Measurements from ENCODE around the gene NRXN3. TPM values are rescaled to one million over a fixed set of nuclear protein-coding genes. Genes with fewer than 3 reads are reported as not detected.
A peak's percentile ranks its signal among the peaks of the same experiment; 100 is the strongest.

The NRXN3 gene
- total RNA-seq, 1 experiment from 2014 or later = 0.23 TPM

- no peak for DNase-seq (ENCODE audit: low read depth)
Observed at GRCh38 chr14:79332504-79333197, 1162.5 kb downstream of the NRXN3 start.

GRCh38 chr14:79333198-79333546 is 1163.0 kb downstream of the NRXN3 start:
- DNase-seq (ENCODE audit: low read depth) = no peak

DNA sequence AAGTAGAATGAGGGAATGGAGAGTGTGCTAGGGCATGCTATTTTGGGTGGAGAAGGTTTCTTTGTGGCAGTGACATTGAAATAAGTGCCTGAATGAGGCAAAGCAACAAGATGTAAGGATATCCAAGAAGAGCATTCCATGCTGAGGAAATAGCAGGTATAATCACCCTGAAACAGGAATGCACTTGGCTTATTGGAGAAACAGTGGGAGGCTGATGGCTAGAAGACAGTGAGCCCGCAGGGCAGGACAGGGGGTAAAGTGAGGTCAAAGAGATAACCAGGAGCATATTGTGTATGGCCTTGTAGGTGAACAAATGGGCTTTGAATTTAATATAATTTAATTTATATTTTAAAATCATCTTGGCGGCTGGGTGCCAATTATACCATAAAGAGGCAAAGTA is 1164.1 kb downstream of the NRXN3 start:
- DNase-seq (ENCODE audit: low read depth) = no peak

GRCh38 chr14:79337761-79338160 is 1167.6 kb downstream of the NRXN3 start:
- DNase-seq (ENCODE audit: low read depth) = no peak

DNA sequence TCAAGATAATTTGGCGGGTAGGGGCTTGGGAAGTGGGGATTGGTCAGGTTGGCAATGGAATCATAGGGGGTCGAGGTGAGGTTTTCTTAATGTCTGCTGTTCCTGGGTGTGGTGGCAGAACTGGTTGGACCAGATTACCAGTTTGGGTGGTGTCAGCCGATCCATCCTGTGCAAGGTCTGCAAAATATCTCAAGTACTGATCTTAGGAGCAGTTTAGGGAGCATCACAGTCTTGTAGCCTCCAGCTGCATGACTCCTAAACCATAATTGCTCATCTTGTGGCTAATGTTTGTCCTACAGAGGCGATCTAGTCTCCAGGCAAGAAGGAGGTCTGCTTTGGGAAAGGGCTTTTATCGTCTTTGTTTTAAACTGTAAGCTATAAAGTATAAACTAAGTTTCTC is 1172.8 kb downstream of the NRXN3 start:
- DNase-seq (ENCODE audit: low read depth) = no peak

DNA sequence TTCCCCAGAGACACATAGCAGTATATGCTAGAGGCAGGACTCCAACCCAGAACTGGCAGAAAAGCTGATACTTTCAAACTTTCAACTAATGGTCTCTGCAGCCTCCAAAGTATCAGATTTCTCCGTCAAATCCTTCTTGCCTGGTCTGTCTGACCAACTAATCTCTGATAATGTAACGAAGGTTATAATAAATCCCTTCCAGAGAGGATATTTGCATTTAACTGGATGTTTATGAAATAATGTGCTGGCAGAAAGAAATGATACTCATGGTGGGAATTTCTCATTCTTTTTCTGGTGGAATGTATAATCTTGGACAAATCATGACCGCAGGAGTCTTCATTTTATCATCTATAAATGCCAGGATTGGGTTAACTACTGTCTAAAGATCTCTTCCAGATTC is 1180.8 kb downstream of the NRXN3 start:
- no peak for DNase-seq (ENCODE audit: low read depth)

- DNase-seq (ENCODE audit: low read depth) = no peak
Observed at GRCh38 chr14:79352076-79352630, 1182.0 kb downstream of the NRXN3 start.

DNA sequence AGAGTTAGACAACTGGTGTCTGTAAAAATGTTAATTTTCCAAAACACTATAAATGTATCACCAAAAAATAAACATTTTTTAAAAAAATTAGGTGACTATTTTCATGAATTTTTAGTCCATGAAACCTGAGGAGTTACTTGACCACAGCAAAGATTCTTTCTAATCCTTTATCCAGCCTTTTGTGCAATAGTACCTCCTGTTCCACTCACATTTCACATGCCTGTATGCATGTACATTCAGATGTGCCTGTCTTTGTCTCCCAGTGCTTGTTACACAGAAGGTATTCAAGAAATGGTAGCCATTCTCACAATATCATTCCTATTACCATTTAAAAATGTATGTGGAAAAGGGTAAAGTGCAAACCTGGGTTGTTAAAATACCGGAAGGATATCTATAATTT is 1184.2 kb downstream of the NRXN3 start:
- DNase-seq (ENCODE audit: low read depth) = no peak

DNA sequence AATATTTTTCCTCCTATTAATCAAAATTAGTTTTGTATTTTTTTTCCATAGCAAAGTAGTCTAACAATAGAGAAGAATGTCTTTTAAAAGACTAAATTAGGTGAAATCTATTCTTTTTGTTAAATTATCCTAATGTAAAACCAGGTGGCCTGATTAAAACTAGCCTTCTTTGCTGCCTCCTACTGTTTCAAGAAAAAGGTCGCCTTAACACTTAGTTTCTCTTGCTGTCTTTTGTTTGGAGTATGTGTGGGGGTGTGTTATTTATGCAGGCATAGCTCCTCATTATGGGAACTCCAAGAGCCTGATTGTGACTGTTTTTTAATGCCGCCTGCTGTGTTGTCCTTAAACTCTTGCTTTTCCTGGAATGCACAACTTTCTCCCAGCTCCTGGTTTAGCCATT is 1185.9 kb downstream of the NRXN3 start:
- DNase-seq (ENCODE audit: low read depth) = no peak

GRCh38 chr14:79357307-79357706 is 1187.1 kb downstream of the NRXN3 start:
- no peak for DNase-seq (ENCODE audit: low read depth)

DNA sequence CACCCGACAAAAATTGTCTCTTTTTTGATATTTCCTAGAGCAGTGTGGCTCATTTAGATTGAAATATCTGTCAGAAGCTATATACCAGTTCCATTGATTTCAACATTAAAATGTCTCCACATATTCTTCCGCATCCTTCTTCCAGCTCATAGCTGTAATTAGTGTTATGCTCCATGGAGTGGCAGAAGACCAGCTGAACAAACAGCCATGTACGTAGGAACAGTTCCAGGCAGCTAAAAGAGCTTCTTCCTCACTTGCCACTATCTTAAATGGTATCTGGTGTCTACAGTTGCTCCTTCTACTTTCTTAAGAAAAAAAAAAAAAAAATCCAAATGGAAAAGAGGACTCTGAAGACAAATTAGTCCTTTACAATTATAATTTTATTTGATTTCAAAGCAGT is 1193.1 kb downstream of the NRXN3 start:
- DNase-seq (ENCODE audit: low read depth) = no peak

- DNase-seq (ENCODE audit: low read depth) = peak; percentile 68
Observed at GRCh38 chr14:79369359-79370332, 1199.5 kb downstream of the NRXN3 start.

DNA sequence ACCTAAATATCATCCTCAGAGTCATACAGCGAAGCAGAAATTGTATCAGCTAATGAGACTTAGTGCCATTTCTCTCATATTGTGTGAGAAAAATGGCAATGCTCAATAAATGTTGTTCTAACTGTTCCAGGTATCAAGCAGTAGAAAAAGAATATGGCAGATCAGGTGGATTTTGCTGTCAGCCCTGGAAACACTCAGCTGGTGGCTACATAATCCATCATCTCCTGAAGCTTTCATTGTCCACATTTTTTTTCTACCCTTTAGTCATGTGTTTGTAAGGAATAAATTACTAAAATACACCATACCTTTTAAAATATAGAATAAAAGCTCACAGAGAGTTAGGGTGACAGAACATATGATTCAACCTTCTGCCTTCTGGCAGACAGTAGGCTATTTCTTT is 1200.8 kb downstream of the NRXN3 start:
- no peak for DNase-seq (ENCODE audit: low read depth)

DNA sequence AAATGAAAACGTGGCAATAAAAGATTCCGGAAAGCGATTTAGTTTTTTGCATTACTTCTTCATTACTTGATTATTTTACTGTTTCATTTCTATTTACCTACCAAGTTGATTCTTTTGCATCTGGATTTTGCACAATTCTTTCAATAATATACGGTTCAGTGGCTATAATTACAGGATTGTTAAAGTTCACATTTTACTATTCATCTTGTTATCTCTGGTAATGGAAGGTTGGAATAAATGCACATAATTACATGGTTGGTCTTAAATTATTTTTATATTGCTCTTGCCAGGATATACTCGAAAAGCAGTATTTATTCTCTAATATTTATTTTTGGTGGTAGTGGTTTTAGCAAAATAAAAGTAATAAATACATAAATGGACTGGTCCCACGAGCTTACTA is 1203.3 kb downstream of the NRXN3 start:
- no peak for DNase-seq (ENCODE audit: low read depth)

DNA sequence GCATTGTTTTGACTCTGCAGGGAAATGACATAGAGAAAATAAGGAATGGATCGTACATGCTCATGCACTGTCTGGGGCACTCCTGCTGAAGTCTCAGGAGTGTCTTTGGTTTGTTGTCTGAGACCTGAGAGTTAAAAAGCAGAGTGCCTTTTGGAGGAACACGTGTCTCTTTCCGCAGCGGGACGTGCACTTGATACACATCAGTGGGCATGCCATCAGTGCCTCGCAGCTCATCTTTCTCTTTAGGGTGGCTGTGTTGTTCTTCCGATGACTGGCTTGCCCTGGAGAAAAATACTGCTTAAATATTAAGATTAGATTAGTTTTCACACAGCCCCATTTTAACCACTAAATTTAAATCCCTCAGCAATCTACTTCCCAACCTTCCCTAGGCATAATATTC is 1205.2 kb downstream of the NRXN3 start:
- no peak for DNase-seq (ENCODE audit: low read depth)

DNA sequence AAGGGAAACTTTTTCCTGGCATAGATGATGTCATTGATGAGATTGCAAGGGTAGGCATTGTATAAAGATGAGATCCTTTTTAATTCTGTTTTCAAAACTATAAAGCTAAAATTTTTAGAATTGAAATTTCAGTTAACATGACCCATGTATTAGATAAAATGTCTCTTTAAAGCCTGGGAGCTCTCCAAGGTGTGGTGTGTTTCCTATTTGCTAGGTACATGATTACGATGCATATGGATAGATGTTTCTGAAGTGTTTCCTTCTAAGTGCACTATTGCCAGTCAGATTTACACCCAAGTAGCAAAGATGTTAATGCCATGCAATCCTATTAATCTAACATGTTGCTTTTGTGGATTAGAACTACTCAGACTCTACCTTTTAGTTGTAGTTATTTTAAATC is 1206.4 kb downstream of the NRXN3 start:
- no peak for DNase-seq (ENCODE audit: low read depth)

DNA sequence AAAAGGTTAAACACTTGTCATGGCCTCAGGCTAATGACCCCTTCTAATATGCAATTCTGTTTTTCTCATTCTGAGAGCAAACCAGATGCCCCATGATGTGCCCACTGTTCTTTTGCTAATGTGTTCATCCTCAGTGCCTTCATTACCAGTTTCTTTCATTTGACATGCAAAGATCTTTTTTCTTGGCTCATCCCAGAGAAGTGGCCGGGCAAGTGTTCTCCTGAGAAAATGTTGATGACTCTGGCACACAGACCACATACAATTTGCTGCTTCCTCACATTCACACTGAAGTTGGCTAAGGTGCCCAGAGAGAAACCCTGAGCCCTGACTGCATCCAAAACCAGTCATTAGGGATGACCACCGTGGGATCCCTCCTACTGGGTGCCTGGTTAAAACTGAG is 1207.8 kb downstream of the NRXN3 start:
- no peak for DNase-seq (ENCODE audit: low read depth)

DNA sequence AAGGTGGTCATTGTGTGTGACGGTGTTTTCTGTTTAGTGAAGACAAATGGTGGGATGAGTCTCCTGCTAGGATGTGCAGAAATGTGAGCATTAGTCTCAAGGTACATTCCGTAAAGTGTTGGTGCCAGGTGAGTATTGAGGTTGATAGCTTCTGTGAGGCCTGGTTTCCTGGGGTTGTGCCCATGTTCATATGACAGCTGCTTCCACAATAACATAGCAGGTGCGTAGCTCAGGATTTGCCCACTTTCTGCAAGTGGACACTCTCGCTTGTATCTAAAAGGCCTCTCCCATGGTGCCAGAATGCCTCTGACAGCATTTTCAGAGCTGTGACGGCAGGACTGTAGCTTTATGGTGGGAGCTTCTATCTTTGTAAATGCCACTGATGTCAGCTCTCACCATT is 1209.1 kb downstream of the NRXN3 start:
- DNase-seq (ENCODE audit: low read depth) = no peak

GRCh38 chr14:79383031-79383430 is 1212.9 kb downstream of the NRXN3 start:
- no peak for DNase-seq (ENCODE audit: low read depth)

- no peak for DNase-seq (ENCODE audit: low read depth)
Observed at GRCh38 chr14:79383475-79383874, 1213.3 kb downstream of the NRXN3 start.

DNA sequence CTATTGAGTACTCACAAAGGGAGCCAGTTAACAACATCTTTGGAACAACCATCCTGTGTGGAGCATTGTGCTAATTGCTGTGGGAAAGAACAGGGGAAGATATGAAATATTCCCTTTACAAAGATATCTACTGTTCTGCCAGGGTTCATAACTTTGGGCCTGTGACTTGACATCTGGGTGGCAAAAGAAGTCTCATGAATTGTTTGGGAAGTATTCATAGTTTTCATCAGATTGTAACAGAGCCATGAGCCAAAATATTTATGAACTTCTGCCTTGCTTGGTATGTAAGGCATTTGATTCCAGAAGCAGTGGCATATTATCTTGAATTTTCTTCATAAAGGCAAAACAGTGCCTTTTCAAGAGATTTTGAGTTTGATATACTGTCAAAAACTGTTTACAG is 1224.9 kb downstream of the NRXN3 start:
- DNase-seq (ENCODE audit: low read depth) = no peak

DNA sequence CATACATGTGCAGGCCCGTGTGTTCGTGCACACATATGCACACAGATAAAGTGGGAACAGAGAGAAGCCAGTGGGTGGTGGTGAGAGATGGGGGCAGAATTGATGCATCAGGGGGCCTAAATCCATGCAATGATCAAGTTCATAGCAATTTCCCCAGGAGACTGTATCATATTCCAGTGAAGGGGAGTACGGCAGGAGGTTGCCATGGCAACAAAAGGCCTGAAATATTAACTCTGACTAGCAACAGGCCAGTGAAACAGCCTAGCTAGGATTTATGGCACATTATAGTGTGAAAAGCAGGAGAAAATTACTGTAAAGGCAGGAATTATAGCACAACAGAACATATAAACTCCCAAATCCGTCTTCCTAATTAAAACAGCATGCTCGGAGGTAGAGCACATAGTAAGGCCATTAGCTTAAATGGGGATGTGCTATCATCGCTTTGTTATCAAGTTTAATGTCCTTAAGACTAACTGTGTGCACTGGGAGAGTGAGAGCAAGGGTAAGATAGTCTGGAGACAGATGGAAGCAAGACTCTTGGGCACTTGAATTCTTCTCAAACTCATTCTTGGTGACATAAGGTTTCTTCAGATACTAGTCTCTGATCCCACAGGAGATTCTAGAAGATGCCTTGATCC is 1234.8 kb downstream of the NRXN3 start:
- peak; percentile 3 for DNase-seq (ENCODE audit: low read depth)

All from LHCN-M2 (cell line).